Epithelial cell of proximal tubule (primary cell): ENCODE results near the gene ARHGEF1. TPM values are rescaled to one million over a fixed set of nuclear protein-coding genes. Genes with fewer than 3 reads are reported as not detected.
A peak's percentile ranks its signal among the peaks of the same experiment; 100 is the strongest.

ENCODE experiments used
- DNase-seq: peaks from one replicate; pipeline ENCODE4 v3.0.0-alpha.2; 2011; ENCODE audit warnings: low read depth
- H3K4me3 ChIP-seq: 2 replicates; pipeline ENCODE4 v1.5.1; 2011; ENCODE audit warnings: low read depth, mild to moderate bottlenecking, low read length
- total RNA-seq: library from RNA; depleted of rRNA; stranded (reverse); fragments of >200 nt; gene quantifications from 2 replicates; pipeline ENCODE4 v1.2.3, GENCODE V29; 2015
- TF ChIP-seq, protein P1 (sequence below): conservative IDR thresholded peaks from 2 replicates; pipeline ENCODE4 v1.5.1; 2012; ENCODE audit warnings: low read depth, mild to moderate bottlenecking, low read length

ARHGEF1 gene
- total RNA-seq, 1 donor from 2014 or later = 65.9 TPM

DNA sequence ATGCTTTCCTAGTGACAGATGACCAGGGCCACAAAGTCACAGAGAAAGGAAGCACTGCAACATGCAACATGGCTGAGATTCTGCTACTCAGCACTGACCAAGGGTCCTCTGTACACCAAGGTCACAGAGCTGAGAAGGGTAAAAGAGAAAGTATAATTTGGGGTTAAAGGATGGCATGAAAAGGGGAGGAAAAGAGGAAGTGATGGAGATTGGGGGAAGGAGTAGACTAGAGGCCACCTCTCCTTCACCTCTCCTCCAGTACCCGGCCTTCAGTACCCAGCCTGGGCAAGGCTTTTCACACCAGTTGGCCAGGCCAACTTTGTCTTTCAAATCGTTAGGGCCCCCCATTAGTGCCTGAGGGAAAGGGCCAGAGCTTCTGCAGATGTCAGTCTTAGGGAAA lies 29.2 kb upstream of the ARHGEF1 start:
- no peak for DNase-seq
- TF ChIP-seq, protein P1, sequence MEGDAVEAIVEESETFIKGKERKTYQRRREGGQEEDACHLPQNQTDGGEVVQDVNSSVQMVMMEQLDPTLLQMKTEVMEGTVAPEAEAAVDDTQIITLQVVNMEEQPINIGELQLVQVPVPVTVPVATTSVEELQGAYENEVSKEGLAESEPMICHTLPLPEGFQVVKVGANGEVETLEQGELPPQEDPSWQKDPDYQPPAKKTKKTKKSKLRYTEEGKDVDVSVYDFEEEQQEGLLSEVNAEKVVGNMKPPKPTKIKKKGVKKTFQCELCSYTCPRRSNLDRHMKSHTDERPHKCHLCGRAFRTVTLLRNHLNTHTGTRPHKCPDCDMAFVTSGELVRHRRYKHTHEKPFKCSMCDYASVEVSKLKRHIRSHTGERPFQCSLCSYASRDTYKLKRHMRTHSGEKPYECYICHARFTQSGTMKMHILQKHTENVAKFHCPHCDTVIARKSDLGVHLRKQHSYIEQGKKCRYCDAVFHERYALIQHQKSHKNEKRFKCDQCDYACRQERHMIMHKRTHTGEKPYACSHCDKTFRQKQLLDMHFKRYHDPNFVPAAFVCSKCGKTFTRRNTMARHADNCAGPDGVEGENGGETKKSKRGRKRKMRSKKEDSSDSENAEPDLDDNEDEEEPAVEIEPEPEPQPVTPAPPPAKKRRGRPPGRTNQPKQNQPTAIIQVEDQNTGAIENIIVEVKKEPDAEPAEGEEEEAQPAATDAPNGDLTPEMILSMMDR = no peak
- no peak overlapping the region for H3K4me3 ChIP-seq

DNA sequence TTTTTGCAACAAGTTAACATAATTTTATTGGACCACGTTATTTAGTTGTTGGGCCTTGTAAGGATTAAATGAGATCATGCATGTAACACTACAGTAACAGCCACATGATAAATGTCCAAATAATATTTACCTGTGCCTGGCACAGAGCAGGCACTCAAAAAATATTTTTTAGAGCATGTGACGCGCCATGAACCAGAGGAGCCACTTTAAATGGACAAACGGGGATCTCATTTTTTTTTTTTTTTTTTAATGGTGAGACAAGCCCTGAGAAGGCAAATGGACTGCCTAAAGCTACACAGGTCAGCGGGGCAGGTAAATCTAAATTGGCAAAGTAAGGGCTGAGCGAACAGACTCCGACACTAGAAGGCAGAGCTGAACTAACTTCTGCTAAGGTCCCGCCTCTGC lies 23.8 kb upstream of the ARHGEF1 start:
- H3K4me3 ChIP-seq = peak overlapping the region; percentile 99
- DNase-seq = no peak

DNA sequence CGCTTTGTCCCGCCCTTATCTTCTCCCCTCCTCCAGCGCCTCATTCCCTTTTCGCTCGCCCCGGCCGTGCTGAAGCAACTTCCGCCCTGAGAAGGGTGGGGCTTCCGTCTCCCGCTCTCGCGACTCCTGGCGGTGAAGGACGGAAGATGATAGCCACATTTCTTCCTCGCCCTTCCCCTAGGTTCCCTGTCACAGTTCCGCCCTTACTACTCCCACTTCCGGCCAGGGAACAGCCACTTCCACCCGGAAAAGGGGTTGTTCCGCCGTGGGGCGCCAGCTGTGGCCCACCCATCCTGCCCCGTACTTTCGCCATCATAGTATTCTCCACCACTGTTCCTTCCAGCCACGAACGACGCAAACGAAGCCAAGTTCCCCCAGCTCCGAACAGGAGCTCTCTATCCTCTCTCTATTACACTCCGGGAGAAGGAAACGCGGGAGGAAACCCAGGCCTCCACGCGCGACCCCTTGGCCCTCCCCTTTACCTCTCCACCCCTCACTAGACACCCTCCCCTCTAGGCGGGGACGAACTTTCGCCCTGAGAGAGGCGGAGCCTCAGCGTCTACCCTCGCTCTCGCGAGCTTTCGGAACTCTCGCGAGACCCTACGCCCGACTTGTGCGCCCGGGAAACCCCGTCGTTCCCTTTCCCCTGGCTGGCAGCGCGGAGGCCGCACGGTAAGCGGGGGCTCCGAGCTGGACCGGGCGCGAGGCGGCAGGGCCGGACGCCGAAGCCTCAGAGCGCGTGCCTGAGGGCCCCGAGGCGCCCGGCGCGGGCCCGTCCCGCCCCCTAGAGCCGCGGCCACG lies 23.2 kb upstream of the ARHGEF1 start, which contains the start of gene RPS19:
TSS of gene RPS19 (plus strand) at position 638 of the 801 bp plus-strand sequence. CDS start 520 bp downstream, outside the sequence.
- TF ChIP-seq, protein P1 = peak; percentile 56
- H3K4me3 ChIP-seq = peak within 1 kb of the TSS; percentile 99
- peak; percentile 86 for DNase-seq

More for the DNA sequence above, 23.8 kb upstream of the ARHGEF1 start:
- TF ChIP-seq, protein P1 = no peak

DNA sequence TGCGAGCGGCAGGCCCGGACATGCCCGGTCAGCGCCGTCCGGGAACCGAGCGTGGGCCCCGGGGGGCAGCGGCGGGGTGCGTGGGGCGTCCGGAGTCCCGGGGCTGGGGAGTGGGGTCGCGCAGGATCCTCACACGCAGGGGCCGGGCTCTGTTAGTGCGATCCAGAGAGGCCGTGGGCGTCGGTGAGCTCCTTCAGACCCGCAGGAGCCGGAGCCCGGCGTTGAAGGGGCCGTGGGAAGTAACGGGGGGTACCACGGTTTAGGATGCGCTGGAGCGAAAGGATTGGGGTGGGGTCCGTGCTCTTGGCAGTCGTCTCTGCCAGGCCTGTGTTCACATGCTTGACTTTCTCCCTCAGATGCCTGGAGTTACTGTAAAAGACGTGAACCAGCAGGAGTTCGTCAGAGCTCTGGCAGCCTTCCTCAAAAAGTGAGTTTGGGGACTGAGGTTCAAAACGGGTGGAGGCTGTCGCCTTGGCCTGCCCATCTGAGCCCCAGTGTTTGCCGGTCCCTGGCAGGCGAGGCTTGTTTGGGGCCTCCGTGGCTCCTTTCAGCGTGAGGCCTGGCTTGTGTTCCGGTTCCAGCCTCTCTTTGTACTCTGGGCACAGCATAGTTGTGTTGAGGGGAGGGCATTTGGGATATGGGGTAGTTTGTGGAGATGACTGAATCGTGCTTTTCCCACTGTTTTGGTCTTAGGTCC lies 22.4 kb upstream of the ARHGEF1 start:
- DNase-seq = no peak
- TF ChIP-seq, protein P1 = no peak
- H3K4me3 ChIP-seq = peak overlapping the region; percentile 99

DNA sequence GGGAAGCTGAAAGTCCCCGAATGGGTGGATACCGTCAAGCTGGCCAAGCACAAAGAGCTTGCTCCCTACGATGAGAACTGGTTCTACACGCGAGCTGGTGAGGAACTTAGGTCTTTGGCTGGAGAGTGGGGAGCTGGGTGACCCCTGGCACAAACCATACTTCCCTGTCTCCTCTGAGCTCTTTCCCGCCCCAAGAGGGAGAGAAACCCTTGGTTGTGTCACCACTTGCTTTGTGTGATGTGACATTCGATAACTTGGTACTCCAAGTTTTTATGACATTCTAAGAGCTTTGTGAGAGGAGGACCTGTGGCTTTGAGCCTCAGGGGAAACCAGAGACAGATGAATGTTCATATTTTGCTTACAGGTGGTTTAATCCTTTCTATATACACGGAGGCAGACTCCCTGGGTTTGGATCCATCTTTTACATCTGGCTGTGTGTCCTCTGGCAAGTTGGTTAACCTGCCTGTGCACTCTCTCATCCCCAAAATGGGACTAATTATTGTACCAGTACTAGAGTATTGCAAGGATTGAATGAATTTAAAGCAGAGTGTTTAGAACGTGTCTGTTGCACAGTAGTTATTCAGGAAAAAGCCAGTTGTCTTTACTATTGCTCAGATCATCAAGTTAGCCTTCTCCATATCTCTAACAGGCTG lies 21.7 kb upstream of the ARHGEF1 start:
- no peak for DNase-seq
- TF ChIP-seq, protein P1 = no peak
- H3K4me3 ChIP-seq = peak overlapping the region; percentile 99

DNA sequence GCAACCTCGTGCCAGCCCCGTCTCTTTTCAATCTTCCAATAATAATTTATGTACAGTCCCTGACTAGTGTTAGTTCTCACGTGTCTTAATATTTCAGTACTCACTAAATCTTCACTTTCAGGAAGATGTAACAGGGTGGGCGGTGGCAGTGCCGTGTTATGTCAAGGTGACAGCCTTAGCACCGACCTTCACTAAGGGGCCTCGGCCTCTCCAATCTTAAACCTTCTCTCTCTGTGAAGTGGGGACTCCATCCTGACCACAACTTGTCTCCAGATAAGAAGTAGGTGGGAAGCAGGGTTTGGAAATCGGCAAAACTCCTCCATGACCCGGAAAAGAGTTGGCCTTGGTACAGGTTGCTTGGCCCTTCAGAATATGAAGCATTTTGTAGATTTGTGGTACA lies 21.1 kb upstream of the ARHGEF1 start:
- H3K4me3 ChIP-seq = peak overlapping the region; percentile 99
- TF ChIP-seq, protein P1 = no peak

More for the DNA sequence above, 21.1 kb upstream of the ARHGEF1 start:
- no peak for DNase-seq
